Glomerular visceral epithelial cell (primary cell): Measurements from ENCODE around the gene IL19.
"Not testable (repeated sequence)": the region's sequence is repeated elsewhere in the genome, so short reads cannot be mapped to it uniquely, and the experiment has no call there.

Source experiments
- DNase-seq: peaks from one replicate; pipeline ENCODE4 v3.0.0-alpha.2; 2016; ENCODE audit errors: extremely low spot score

Gene IL19

GRCh38 chr1:206833106-206833680 lies 62.6 kb downstream of the IL19 start:
- DNase-seq = no peak

- no peak for DNase-seq
These were observed 63.2 kb downstream of the IL19 start for GRCh38 chr1:206833801-206834200.

GRCh38 chr1:206834217-206834616 lies 63.6 kb downstream of the IL19 start:
- no peak for DNase-seq

GRCh38 chr1:206834711-206835110 lies 64.1 kb downstream of the IL19 start:
- DNase-seq = no peak

- DNase-seq = no peak
These were observed 64.6 kb downstream of the IL19 start for GRCh38 chr1:206835186-206835585.

GRCh38 chr1:206836111-206836510 lies 65.5 kb downstream of the IL19 start:
- no peak for DNase-seq

DNA sequence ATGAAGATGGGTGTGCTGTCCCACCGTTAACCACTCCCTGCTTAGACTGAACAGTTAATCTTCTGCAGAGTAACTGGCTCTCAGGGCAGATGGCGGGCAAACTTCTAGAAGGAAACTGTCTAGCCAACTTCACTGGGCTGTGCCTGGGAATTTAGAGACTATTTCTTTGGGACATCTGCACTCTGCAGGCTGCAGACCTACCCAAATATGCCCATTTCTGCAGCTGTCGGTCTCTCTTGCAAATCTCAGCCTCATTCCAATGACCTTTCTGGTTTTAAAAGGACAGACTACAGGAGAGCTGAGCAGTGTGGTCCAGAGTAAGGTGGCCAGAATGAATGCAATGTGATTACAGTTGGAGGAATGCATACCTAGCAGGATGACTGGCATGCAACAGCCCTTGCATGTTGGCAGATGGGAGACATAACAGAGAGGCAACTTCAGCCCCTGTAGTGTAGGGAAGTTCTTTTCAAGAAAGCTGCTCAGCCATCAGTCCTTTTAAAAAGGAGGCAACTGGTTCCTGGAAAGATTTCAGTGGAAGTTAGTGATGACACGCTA lies 68.5 kb downstream of the IL19 start:
- no peak for DNase-seq

DNA sequence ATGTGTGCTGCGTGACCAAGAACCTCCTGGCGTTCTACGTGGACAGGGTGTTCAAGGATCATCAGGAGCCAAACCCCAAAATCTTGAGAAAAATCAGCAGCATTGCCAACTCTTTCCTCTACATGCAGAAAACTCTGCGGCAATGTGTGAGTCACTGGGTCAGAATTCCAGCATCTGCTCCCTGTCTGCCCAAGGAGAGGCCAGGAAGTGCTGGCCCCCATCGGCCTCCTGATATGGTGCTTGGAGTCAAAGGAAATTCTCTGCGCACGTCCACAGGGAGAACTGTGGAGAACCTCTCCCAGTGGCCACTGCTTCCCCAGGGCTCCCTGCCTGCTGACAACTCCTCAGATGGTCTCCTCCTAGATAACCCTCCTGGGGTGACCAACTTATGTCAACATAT lies 69.3 kb downstream of the IL19 start:
- DNase-seq = peak; percentile 70

- DNase-seq = no peak
These were observed 71.2 kb downstream of the IL19 start for GRCh38 chr1:206841609-206842323.

DNA sequence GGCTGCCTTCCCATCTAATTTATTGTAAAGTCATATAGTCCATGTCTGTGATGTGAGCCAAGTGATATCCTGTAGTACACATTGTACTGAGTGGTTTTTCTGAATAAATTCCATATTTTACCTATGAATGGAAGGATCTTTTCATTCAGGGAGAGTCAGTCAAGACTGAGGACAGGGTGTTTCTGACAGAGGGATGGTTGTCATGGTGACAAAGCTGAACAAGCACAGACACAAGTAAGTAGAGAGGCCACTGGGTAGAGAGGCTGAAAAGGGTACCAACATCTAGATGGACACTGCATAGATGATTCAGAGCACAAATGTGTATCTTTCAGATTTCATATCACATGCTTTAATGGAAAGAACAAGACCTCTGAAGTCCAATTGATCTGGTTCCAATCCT lies 72.3 kb downstream of the IL19 start:
- DNase-seq = no peak

DNA sequence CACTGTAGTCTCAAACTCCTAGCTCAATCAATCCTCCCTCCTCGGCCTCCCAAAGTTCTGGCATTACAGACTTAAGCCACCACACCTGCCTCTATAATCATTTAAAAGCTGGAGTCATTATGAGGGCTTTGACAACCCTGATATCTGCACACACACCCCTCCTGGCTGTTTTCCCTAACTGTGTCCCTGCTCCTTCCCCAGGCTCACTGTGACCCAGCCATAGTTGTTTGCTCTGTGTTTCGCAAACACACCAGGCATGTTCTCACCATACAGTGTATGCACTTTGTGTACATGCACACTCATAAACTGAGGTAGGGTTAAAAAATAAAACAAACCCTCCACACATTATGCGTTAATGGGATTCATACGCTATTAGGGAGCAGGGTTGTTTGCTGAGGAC lies 73.1 kb downstream of the IL19 start:
- DNase-seq = no peak

- no peak for DNase-seq
These were observed 75.9 kb downstream of the IL19 start for GRCh38 chr1:206846487-206846886.

DNA sequence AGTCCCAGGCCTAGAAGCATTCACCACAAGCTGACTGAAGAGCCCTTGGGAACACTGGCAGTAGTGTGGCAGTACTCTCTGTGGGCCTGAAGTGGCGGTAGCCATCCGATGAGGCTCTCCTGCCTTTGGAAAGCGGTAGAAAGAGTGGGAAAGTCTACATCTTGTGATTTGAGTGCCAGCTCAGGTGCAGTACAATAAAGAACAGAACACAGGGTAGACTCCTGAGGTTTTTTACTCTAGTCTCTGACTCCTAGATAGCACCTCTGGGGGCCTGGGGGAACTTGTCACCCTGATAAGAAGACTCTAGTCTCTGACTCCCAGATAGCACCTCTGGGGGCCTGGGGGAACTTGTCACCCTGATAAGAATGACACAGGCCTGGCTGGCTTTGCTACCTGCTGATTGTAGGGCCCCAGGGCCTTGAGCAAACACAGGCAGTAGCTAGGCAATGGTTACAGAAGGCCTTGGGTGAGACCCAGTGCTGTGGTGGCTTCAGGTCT lies 76.8 kb downstream of the IL19 start:
- no peak for DNase-seq

DNA sequence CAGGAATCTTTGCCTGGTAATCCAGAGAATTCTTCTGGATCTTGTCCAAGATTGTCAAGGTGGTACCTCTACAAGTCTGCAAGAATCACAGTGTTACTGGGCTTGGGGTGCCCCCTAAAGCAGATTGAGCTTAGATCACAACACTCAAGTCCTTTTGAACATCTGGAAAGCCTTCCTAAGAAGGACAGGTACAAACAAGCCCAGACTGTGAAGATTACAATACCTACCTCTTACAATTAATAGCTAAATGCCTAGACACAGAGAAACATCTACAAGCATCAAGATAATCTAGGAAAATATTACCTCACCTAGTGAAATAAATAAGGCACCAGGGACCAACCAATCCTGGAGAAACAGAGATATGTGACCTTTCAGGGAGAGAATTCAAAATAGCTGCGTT lies 77.4 kb downstream of the IL19 start:
- no peak for DNase-seq

- no peak for DNase-seq
These were observed 79.8 kb downstream of the IL19 start for GRCh38 chr1:206850401-206850800.

- DNase-seq = peak; percentile 24
These were observed 80.9 kb downstream of the IL19 start for GRCh38 chr1:206851341-206852010.

- DNase-seq = not testable (repeated sequence)
These were observed 82.1 kb downstream of the IL19 start for GRCh38 chr1:206852662-206853061.

GRCh38 chr1:206853696-206854095 lies 83.1 kb downstream of the IL19 start:
- DNase-seq = not testable (repeated sequence)

DNA sequence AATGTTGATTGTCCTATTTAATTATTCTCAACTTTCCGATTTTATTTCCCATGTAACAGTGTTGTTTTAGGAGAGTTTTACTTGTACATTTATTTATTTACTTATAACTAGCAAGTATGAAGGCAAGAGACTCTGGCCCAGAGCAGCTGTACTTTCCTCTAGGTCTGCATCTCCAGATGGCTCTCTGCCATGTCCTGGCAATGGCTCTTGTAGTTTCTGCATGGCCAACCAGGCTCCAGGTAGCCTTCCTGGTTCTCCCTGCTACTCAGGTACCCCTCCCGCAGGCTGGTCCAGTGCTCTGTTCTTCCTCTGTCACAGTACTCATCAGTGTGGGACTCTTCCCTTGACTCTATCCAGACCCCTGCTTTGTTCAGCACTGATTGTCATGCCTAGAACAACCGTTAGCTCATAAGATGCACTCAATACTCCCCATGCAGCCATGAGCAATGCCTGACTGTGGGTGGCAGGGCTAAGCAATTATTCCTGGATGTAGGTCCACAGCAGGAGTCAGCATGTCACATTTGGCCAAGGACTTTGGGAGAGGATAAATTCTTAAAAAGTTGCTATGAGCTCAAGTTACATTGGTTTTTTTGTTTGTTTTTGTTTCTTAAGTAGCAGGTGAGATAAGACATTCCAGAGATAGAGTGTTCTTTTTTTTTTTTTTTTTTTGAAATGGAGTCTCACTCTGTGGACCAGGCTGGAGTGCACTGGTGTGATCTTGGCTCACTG lies 84.0 kb downstream of the IL19 start:
- no peak for DNase-seq

DNA sequence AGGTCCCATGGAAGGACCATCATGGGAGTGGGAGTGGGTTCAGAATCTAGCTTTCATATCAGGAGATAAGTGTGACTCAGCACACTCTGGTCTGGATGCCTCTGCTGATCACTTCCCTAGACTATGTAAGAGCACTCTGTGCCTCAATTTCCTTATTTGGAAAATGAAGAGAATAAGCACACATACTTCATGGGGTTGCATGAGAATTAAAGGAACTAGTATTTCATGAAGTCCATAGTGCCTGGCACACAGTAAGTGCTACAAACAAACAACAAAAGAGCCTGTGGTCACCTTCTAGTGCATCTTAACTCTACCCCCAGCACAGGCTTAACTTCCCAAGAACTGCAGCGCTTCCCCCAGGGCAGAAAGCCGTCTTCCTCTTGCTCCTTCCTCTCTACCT lies 85.3 kb downstream of the IL19 start:
- DNase-seq = no peak

GRCh38 chr1:206856674-206857464 lies 86.3 kb downstream of the IL19 start:
- no peak for DNase-seq
